Activated B cell treated with CpG ODN at 0.5 μM for 24 hours (primary cell): ENCODE results near the gene STMND1. TPM values are rescaled to one million over a fixed set of nuclear protein-coding genes. Genes with fewer than 3 reads are reported as not detected.

Experiments used
- ATAC-seq: fragments of 200-7000 bp; cut with Tn5 transposase; one replicate; pipeline ENCODE4 v1.10.0; 2021; ENCODE audit warnings: low read depth, mild to moderate bottlenecking, moderate library complexity
- CTCF ChIA-PET: fragments of 350-600 bp; sonication (Branson Sonifier 250); formaldehyde crosslinking; loops from one replicate; lab custom pipeline; 2021; ENCODE audit warnings: antibody characterized with exemption; lab: Charles Lee
- POLR2A ChIA-PET: fragments of 350-600 bp; sonication (Branson Sonifier 250); formaldehyde crosslinking; loops from one replicate; lab custom pipeline; 2021; ENCODE audit warnings: antibody characterized with exemption; lab: Charles Lee
- DNase-seq: peaks from one replicate; pipeline ENCODE4 v3.0.0; 2022
- H3K27ac Mint-ChIP-seq: one replicate; pipeline ENCODE4 v1.8.0; 2020; ENCODE audit warnings: mixed read lengths
- H3K27me3 Mint-ChIP-seq: one replicate; pipeline ENCODE4 v1.8.0; 2021; ENCODE audit warnings: mixed read lengths
- H3K36me3 Mint-ChIP-seq: one replicate; pipeline ENCODE4 v1.8.0; 2021; ENCODE audit warnings: low read depth, mixed read lengths
- H3K4me1 Mint-ChIP-seq: one replicate; pipeline ENCODE4 v1.8.0; 2021; ENCODE audit warnings: mixed read lengths
- H3K4me3 Mint-ChIP-seq: one replicate; pipeline ENCODE4 v1.8.0; 2020; ENCODE audit warnings: mild to moderate bottlenecking, mixed read lengths
- H3K9me3 Mint-ChIP-seq: one replicate; pipeline ENCODE4 v1.8.0; 2020; ENCODE audit warnings: mixed read lengths
- intact Hi-C: fragments of 100-400 bp; cut with micrococcal nuclease; formaldehyde crosslinking; loops from one replicate; pipeline ENCODE4 v1.15.1; 2024
- total RNA-seq: library from RNA; stranded (reverse); gene quantifications from 2 replicates; pipeline ENCODE4 v1.2.3, GENCODE V29; 2022
- TF ChIP-seq, protein P1 (sequence below): fragments of 200-600 bp; IDR thresholded peaks from one replicate; pipeline ENCODE4 v1.8.0; 2022; ENCODE audit warnings: antibody characterized with exemption, mild to moderate bottlenecking

STMND1 gene
- total RNA-seq, 1 donor from 2014 or later: not detected

DNA sequence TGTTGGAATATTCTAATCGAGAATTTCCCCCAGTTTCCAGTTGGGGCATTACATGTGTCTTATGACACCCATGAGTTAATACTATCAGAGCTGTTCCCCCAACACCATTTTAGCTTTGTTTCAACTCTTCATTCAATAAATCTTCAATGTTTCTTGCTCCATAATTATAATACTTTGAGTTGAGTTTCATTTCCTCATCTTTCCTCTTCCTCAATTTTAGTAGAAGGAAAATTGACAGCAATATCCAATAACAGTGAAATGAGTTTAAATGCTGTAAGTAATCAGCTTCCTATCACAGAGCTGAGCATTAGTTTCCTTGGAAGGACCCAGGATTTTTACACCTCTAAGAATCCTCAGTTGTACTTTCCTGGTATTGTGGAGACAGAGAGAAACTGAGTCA, 1.0 kb upstream of the STMND1 start:
- TF ChIP-seq, protein P1, sequence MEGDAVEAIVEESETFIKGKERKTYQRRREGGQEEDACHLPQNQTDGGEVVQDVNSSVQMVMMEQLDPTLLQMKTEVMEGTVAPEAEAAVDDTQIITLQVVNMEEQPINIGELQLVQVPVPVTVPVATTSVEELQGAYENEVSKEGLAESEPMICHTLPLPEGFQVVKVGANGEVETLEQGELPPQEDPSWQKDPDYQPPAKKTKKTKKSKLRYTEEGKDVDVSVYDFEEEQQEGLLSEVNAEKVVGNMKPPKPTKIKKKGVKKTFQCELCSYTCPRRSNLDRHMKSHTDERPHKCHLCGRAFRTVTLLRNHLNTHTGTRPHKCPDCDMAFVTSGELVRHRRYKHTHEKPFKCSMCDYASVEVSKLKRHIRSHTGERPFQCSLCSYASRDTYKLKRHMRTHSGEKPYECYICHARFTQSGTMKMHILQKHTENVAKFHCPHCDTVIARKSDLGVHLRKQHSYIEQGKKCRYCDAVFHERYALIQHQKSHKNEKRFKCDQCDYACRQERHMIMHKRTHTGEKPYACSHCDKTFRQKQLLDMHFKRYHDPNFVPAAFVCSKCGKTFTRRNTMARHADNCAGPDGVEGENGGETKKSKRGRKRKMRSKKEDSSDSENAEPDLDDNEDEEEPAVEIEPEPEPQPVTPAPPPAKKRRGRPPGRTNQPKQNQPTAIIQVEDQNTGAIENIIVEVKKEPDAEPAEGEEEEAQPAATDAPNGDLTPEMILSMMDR: no peak
- Mint-ChIP-seq H3K4me1 (peaks cover 4% of the 10 kb centered on the region), H3K4me3 (no peak overlapping the region), H3K27ac (no peak overlapping the region), H3K27me3 (peaks cover 36% of the 10 kb centered on the region), H3K36me3 (no peaks in the 10 kb centered on the region), H3K9me3 (no peaks in the 10 kb centered on the region)
- no peak for ATAC-seq
- CTCF ChIA-PET: no interaction called here
- POLR2A ChIA-PET: no interaction called here
- intact Hi-C loops: no loop called here
- DNase-seq: no peak

DNA sequence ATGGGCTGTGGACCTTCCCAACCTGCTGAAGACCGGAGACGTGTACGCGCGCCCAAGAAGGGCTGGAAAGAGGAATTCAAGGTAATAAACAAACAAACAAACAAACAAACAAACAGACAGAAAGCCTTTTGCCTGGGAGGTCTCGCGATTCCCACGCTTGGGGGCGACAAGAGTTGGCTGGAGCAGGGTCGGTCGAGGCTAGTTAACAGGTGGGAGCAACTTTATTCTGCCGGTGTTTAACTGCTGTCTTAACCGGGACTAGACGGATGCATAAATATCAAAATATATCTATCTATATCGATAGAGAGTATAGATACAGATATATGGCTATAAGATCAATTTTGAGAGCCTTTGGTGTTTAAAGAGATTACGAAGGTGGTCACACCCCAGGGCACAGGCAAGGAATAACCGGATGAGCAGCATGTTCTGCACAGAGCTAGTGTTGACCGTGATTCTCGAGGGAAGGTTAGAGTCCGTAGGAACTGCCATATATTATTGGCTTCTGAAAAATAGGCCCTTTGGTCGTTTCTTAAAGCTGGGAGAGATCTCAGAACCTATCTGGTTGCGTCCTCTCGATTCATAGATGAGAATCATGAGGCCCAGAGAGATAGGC, 514 bp downstream of the STMND1 start:
- Mint-ChIP-seq H3K4me1 (peaks cover 4% of the 10 kb centered on the region), H3K27ac (no peak overlapping the region), H3K27me3 (peaks cover 30% of the 10 kb centered on the region), H3K4me3 (no peak overlapping the region), H3K9me3 (no peaks in the 10 kb centered on the region), H3K36me3 (no peaks in the 10 kb centered on the region)
- ChIA-PET POLR2A (no interaction called here), CTCF (no interaction called here)
- DNase-seq (no peak), ATAC-seq (no peak)
- TF ChIP-seq, protein P1: no peak
- intact Hi-C loops: no loop called here

DNA sequence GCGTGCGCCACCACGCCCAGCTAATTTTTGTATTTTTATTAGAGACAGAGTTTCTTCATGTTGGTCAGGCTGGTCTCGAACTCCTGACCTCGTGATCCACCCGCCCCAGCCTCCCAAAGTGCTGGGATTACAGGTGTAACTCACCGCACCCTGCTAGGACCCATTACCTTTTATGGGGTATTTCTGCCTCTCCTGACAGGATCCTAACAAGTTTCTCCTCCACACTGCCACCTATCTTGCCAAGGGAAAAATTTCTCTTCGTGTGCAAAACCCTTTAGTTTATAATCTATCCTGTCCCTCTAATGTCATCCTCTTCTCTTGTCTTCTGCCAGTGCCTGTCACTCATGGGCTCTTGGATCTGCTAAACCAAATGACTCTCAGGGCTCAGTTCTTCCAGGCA, 1.9 kb downstream of the STMND1 start:
- Mint-ChIP-seq H3K9me3 (no peaks in the 10 kb centered on the region), H3K27me3 (peaks cover 23% of the 10 kb centered on the region), H3K27ac (no peak overlapping the region), H3K4me3 (no peak overlapping the region), H3K4me1 (peaks cover 4% of the 10 kb centered on the region), H3K36me3 (no peaks in the 10 kb centered on the region)
- intact Hi-C loops: no loop called here
- ATAC-seq (no peak), DNase-seq (no peak)
- CTCF ChIA-PET: no interaction called here
- TF ChIP-seq, protein P1: no peak
- POLR2A ChIA-PET: no interaction called here

DNA sequence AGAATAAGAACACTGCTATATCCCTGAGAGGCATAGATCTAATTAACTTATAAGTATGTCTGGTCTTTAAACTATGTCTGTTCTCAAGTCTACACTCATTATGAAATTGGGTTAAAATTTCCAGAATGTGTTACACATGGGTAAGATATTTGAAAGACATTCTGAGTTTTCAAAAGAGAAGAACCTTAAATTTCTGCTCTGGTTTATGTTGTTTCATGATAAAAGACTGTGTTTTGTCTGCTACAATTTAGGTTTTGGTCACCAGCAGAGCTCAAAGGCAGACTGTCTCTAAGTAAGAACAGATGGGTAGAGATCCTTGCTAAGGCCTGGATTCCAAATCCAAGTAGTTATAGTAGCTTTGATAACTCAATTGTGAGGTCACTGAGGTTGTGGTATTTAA, 6.0 kb downstream of the STMND1 start:
- Mint-ChIP-seq H3K27me3 (peaks cover under 1% of the 10 kb centered on the region), H3K36me3 (no peaks in the 10 kb centered on the region), H3K27ac (no peak overlapping the region), H3K4me1 (no peaks in the 10 kb centered on the region), H3K9me3 (peaks cover 2% of the 10 kb centered on the region), H3K4me3 (no peak overlapping the region)
- ATAC-seq: no peak
- intact Hi-C loops: no loop called here
- TF ChIP-seq, protein P1: no peak
- ChIA-PET POLR2A (no interaction called here), CTCF (no interaction called here)
- DNase-seq: no peak

DNA sequence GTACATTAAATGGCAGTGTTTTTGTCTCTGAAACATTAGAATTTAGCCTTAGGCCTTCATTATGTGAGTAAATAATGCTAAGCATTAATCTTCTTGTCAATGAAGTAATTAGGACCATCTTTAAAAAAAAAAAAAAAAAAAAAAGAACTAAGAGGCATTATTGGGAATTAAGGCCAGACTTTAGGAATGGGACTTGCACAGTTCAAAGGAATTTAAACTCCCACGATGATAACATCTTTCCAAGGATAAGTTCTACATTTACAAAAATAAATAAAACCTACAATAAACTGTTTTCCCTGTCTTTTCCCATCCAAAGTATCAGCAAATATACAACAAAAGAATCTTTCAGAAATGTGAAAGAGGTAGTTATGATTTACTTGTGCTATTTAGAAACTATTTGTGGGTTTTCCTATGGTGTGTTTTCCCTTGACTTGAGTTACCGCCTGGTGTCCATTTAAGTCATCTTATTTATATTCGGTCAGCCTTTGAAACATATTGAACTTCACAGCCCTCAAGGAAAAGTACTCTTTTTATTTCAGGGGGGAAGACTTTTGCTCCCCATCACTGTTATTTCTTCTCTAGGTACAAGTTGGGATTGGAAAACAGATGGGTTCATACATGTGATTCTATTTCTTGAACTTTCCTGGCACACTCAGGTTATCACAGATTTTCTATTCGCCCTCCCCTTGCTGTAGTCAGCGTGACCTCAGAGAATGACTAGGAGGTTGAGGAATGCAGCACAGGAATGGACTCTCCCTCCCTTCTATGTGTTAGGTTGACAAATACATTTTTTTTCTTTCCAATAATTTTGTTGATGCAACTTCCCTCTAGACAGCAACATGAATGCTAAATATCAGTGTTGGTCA, 13.6 kb downstream of the STMND1 start:
- no peaks in the 10 kb centered on the region for H3K27me3 Mint-ChIP-seq
- H3K27ac Mint-ChIP-seq: no peak overlapping the region
- no peak for ATAC-seq
- no peak for DNase-seq
- no peak overlapping the region for H3K4me3 Mint-ChIP-seq
- CTCF ChIA-PET: interaction anchor here (0.6 kb wide), 1 partner anchor 1728 kb away, joined by 3 read pairs; no protein-coding TSS in a partner anchor
- H3K36me3 Mint-ChIP-seq: no peaks in the 10 kb centered on the region
- POLR2A ChIA-PET: no interaction called here
- H3K9me3 Mint-ChIP-seq: peaks cover 2% of the 10 kb centered on the region
- TF ChIP-seq, protein P1: no peak
- H3K4me1 Mint-ChIP-seq: no peaks in the 10 kb centered on the region
- intact Hi-C loops: no loop called here
